Nephron progenitor cell (in vitro differentiated cells): ENCODE measurements around the gene PLCB2.

Source experiments
- DNase-seq: peaks from one replicate; pipeline ENCODE4 v3.0.0; 2021
- H3K27ac Mint-ChIP-seq: 2 replicates; pipeline ENCODE4 v1.8.0; 2021; ENCODE audit warnings: mild to moderate bottlenecking, moderate library complexity, mixed read lengths
- H3K27me3 Mint-ChIP-seq: 2 replicates; pipeline ENCODE4 v1.8.0; 2021; ENCODE audit warnings: mild to moderate bottlenecking, low read depth, mixed read lengths; ENCODE audit not compliant: poor library complexity
- H3K36me3 Mint-ChIP-seq: 2 replicates; pipeline ENCODE4 v1.8.0; 2021; ENCODE audit warnings: low read depth, mixed read lengths
- H3K4me1 Mint-ChIP-seq: 2 replicates; pipeline ENCODE4 v1.8.0; 2021; ENCODE audit warnings: mixed read lengths
- H3K4me3 Mint-ChIP-seq: 2 replicates; pipeline ENCODE4 v1.8.0; 2021; ENCODE audit warnings: mild to moderate bottlenecking, moderate library complexity, mixed read lengths
- H3K9me3 Mint-ChIP-seq: 2 replicates; pipeline ENCODE4 v1.8.0; 2021; ENCODE audit warnings: mild to moderate bottlenecking, moderate library complexity, mixed read lengths
- CTCF ChIP-seq: fragments of 200-600 bp; sonication (generic); IDR thresholded peaks from 2 replicates; pipeline ENCODE4 v1.5.0; 2021; ENCODE audit warnings: antibody characterized with exemption

Gene PLCB2

GRCh38 chr15:40346579-40347558, 39.1 kb upstream of the PLCB2 start:
- no peaks in the 10 kb centered on the region for H3K36me3 Mint-ChIP-seq
- H3K4me3 Mint-ChIP-seq = no peak overlapping the region
- peaks cover 8% of the 10 kb centered on the region for H3K27me3 Mint-ChIP-seq
- no peak for TF ChIP-seq CTCF
- no peak overlapping the region for H3K27ac Mint-ChIP-seq
- no peak for DNase-seq
- H3K4me1 Mint-ChIP-seq = peaks cover 10% of the 10 kb centered on the region
- H3K9me3 Mint-ChIP-seq = no peaks in the 10 kb centered on the region

GRCh38 chr15:40345867-40346578, 38.3 kb upstream of the PLCB2 start:
- peaks cover 10% of the 10 kb centered on the region for H3K27me3 Mint-ChIP-seq
- H3K4me1 Mint-ChIP-seq = peaks cover 15% of the 10 kb centered on the region
- DNase-seq = no peak
- no peak overlapping the region for H3K27ac Mint-ChIP-seq
- H3K36me3 Mint-ChIP-seq = no peaks in the 10 kb centered on the region
- no peak for TF ChIP-seq CTCF
- no peak overlapping the region for H3K4me3 Mint-ChIP-seq
- H3K9me3 Mint-ChIP-seq = no peaks in the 10 kb centered on the region

DNA sequence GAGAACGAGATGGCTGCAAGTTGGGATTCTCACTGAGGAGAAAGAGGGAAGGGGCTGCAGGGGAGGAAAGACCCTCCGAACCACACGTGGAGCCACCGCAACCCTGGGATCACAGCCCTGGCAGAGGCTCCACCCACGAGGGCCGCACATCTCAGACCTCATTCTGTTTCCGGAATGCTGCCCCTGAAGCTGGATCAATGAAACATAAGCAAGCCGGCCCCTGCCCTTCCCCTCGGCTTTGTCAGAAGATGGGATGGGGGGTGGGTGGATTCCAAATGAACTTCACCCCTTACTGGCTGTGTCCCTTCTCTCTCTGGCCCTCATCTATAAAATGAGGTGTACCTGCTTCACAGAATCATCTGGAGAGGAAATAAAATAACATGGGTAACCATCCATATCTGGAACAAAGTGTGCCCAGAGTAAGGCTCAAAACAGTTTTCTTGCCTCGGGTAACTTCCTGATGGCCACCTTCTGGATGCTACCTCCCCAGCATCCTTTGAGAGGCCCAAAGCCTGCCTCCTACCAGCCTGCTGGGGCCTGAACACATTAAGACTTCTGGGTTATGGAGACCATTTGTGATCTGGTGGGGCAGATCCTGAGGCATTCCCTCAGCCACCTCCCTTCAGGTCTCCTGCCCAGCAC, 37.6 kb upstream of the PLCB2 start:
- Mint-ChIP-seq H3K36me3 (no peaks in the 10 kb centered on the region), H3K9me3 (no peaks in the 10 kb centered on the region), H3K27me3 (peaks cover 10% of the 10 kb centered on the region), H3K4me1 (peaks cover 21% of the 10 kb centered on the region), H3K4me3 (no peak overlapping the region), H3K27ac (no peak overlapping the region)
- DNase-seq = no peak
- no peak for TF ChIP-seq CTCF

- TF ChIP-seq CTCF = peak; percentile 62
These were observed 36.9 kb upstream of the PLCB2 start for GRCh38 chr15:40344631-40345120.

GRCh38 chr15:40344217-40344616, 36.5 kb upstream of the PLCB2 start:
- DNase-seq = no peak
- H3K4me3 Mint-ChIP-seq = no peak overlapping the region
- H3K27me3 Mint-ChIP-seq = peaks cover 15% of the 10 kb centered on the region
- TF ChIP-seq CTCF = no peak
- no peaks in the 10 kb centered on the region for H3K36me3 Mint-ChIP-seq
- no peaks in the 10 kb centered on the region for H3K9me3 Mint-ChIP-seq
- peaks cover 31% of the 10 kb centered on the region for H3K4me1 Mint-ChIP-seq
- H3K27ac Mint-ChIP-seq = no peak overlapping the region

More at GRCh38 chr15:40344631-40345120, 36.9 kb upstream of the PLCB2 start:
- DNase-seq = peak; percentile 69
- H3K27ac Mint-ChIP-seq = no peak overlapping the region
- H3K27me3 Mint-ChIP-seq = peaks cover 12% of the 10 kb centered on the region
- H3K9me3 Mint-ChIP-seq = no peaks in the 10 kb centered on the region
- no peaks in the 10 kb centered on the region for H3K36me3 Mint-ChIP-seq
- H3K4me1 Mint-ChIP-seq = peaks cover 28% of the 10 kb centered on the region
- no peak overlapping the region for H3K4me3 Mint-ChIP-seq
